Heart left ventricle (tissue), 16 donors: Measurements from ENCODE around the gene FGA. TPM values are rescaled to one million over a fixed set of nuclear protein-coding genes. Genes with fewer than 3 reads are reported as not detected.

ENCODE experiments used
- ATAC-seq, 4 donors: fragments of 200-7000 bp; cut with Tn5 transposase; one replicate each; pipeline ENCODE4 v1.9.1; 2020 to 2022; ENCODE audit warnings: moderate library complexity in 4 of 4, mild to moderate bottlenecking in 3 of 4, moderate number of reproducible peaks in 1 of 4
- DNase-seq, 5 donors: peaks; one replicate each; pipeline ENCODE4 v3.0.0-alpha.2; 2020
- H3K27ac ChIP-seq, 12 donors: fragments of 200-600 bp; sonication (generic) in 4 of 12; one replicate each; pipeline versions ENCODE4 v1.5.0 to v1.8.0; 2016 to 2022; ENCODE audit warnings: mild to moderate bottlenecking in 2 of 12
- H3K27me3 ChIP-seq, 9 donors: fragments of 200-600 bp; sonication (generic) in 2 of 9; one replicate each; pipeline versions ENCODE4 v1.5.1 to v1.8.0; 2016 to 2022; ENCODE audit warnings: mild to moderate bottlenecking in 3 of 9
- H3K36me3 ChIP-seq, 9 donors: fragments of 200-600 bp; sonication (generic) in 2 of 9; one replicate each; pipeline versions ENCODE4 v1.5.0 to v1.8.0; 2018 to 2022; ENCODE audit warnings: mild to moderate bottlenecking in 2 of 9
- H3K4me1 ChIP-seq, 12 donors: fragments of 200-600 bp; sonication (generic) in 4 of 12; one replicate each; pipeline versions ENCODE4 v1.5.0 to v1.8.0; 2016 to 2022; ENCODE audit warnings: mild to moderate bottlenecking in 3 of 12
- H3K4me3 ChIP-seq, 12 donors: fragments of 200-600 bp; sonication (generic) in 4 of 12; one replicate each; pipeline versions ENCODE4 v1.5.0 to v1.8.0; 2017 to 2022; ENCODE audit warnings: mild to moderate bottlenecking in 9 of 12, moderate library complexity in 4 of 12
- H3K9me3 ChIP-seq, 12 donors: fragments of 200-600 bp; sonication (generic) in 4 of 12; one replicate each; pipeline versions ENCODE4 v1.5.0 to v1.8.0; 2016 to 2022; ENCODE audit warnings: mild to moderate bottlenecking in 1 of 12
- POLR2A ChIP-seq, 2 donors: fragments of 450-650 bp; IDR thresholded peaks; one replicate each; pipeline ENCODE4 v1.6.1; 2017; ENCODE audit warnings: antibody characterized with exemption in 2 of 2, mild to moderate bottlenecking in 2 of 2, moderate library complexity in 2 of 2
- WGBS, 4 donors: extraction: QIAGEN DNeasy Blood & Tissue Kit in 2 of 4; methylation state at CpG; one replicate each; pipeline versions ENCODE4 v1.1.5 to v1.1.7; 2013 to 2018; 5-methylcytosine and 5-hydroxymethylcytosine counted together
- intact Hi-C, 10 donors: fragments of 100-400 bp; cut with DNase I; formaldehyde crosslinking; loops; one replicate each; pipeline versions ENCODE4 v1.11.1 to v1.14.2; 2022
- polyA plus RNA-seq, 2 donors: library from polyadenylated mRNA; stranded (reverse); fragments of 200-250 nt; gene quantifications; one replicate each; pipeline ENCODE4 v1.2.3, GENCODE V29; 2013
- total RNA-seq, 9 donors: library from RNA; depleted of rRNA in 2 of 9; stranded (reverse); fragments of >200 nt in 2 of 9; fragmentation: NEBNext Ultra II Directional in 3 of 9; extraction: Animal tissue kit (Norgen Biotek cat#: 25700) in 3 of 9; gene quantifications; one replicate each; pipeline versions ENCODE4 v1.1.0 to v1.2.4, GENCODE V29; 2016 to 2023
- TF ChIP-seq, protein P1 (sequence below), 12 donors: fragments of 200-600 bp; sonication (generic) in 4 of 12; IDR thresholded peaks; one replicate each; pipeline versions ENCODE4 v1.5.0 to v1.8.0; 2018 to 2022; ENCODE audit warnings: antibody characterized with exemption in 12 of 12, mild to moderate bottlenecking in 5 of 12
- donor health status: ischemic (EF 13 %, LVEDD 7.1; RV severe dilation, severe dysfunction).
- donor health status: healthy with polysubstance abuse.
- donor health status: DM: no; HTN: yes; CAD: no.
- donor health status: DM: no; HTN: no; CAD: no.
- donor health status: ischemic (EF 25% LVEDD 6.9; RV normal size, moderate dysfunction).
- donor health status: ischemic (EF 25% LVEDD 5.7; RV mildly dilated, moderate dysfunction).
- donor health status: healthy.
- donor health status: DM: yes; HTN: yes; CAD: no.
- donor health status: ischemic (EF 35%, LVEDD 5.7; RV mildly dilated, moderate dysfunction).
- donor health status: nonischemic (EF 11% LVEDD 7.7; RV severe dilation, severe dysfunction).
- donor health status: DM: yes; HTN: yes; CAD: no.
- donor health status: PGD.
- donor health status: ischemic (EF 29% LVEDD 5.4; RV normal size, mild dysfunction).
- donor health status: nonischemic (EF 23%, LVEDD 6.1; RV moderate dilation, normal function).

FGA gene
- total and polyA plus RNA-seq, 11 donors, result 0.25 to 0.77 (median 0.32) TPM; not detected in 8

DNA sequence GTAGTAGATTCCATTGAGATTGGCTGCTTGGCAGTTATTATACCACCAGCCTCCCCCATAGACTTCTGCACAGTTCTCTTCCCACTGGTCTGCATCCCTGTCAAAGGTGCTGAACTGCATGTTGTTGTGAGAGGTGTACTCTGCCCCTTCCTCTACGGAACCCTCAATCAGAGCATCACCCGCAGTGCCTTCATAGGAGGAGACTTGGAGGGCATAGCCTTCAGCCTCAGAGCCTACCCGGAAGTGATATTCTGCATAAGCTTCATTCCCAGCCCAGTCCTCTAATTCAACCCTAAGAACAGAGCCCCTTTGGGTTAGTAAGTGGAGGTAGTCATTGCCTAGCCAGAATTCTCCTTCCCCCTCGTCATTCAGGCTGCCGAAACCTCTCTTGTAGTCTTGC, 6.3 kb downstream of the FGA start:
- Histone ChIP-seq H3K27me3 (peaks cover 0 to 7% (median 0%) of the 10 kb centered on the region in 9 donors), H3K4me3 (no peak overlapping the region), H3K36me3 (no peaks in the 10 kb centered on the region), H3K9me3 (no peaks in the 10 kb centered on the region), H3K4me1 (no peaks in the 10 kb centered on the region), H3K27ac (no peak overlapping the region)
- ATAC-seq (no peak), DNase-seq (no peak)
- intact Hi-C loops, result no loop called here
- WGBS, 4 donors, result 81 to 89% (median 85%) methylated on average over 5 of the region's 5 CpGs
- no peak for TF ChIP-seq POLR2A (IDR thresholded peaks at IDR 0.05)
- TF ChIP-seq, protein P1, sequence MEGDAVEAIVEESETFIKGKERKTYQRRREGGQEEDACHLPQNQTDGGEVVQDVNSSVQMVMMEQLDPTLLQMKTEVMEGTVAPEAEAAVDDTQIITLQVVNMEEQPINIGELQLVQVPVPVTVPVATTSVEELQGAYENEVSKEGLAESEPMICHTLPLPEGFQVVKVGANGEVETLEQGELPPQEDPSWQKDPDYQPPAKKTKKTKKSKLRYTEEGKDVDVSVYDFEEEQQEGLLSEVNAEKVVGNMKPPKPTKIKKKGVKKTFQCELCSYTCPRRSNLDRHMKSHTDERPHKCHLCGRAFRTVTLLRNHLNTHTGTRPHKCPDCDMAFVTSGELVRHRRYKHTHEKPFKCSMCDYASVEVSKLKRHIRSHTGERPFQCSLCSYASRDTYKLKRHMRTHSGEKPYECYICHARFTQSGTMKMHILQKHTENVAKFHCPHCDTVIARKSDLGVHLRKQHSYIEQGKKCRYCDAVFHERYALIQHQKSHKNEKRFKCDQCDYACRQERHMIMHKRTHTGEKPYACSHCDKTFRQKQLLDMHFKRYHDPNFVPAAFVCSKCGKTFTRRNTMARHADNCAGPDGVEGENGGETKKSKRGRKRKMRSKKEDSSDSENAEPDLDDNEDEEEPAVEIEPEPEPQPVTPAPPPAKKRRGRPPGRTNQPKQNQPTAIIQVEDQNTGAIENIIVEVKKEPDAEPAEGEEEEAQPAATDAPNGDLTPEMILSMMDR (IDR thresholded peaks at IDR 0.05), result no peak

DNA sequence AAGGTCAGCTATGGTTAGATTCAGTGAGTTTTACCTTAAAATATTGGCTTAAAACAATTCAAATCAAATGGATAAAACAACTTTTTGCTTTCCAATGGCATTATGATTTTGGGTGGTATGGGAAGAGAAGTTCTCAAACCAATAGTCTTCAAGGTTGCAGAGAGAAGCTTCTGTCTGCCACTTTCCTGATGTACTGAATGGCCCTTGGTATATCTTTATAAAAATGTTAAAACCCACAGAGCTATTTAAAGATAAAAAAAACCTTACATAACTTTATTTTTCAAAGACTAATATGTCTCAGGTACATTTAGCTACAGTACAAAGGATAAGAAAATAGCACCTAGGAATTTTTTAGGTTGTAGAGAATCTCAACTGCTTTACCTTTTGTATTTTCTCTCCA, 6.9 kb downstream of the FGA start:
- Histone ChIP-seq H3K36me3 (no peaks in the 10 kb centered on the region), H3K4me1 (no peaks in the 10 kb centered on the region), H3K27ac (no peak overlapping the region), H3K9me3 (no peaks in the 10 kb centered on the region), H3K4me3 (no peak overlapping the region), H3K27me3 (peaks cover 0 to 6% (median 0%) of the 10 kb centered on the region in 9 donors)
- TF ChIP-seq, protein P1 (IDR thresholded peaks at IDR 0.05), result no peak
- TF ChIP-seq POLR2A (IDR thresholded peaks at IDR 0.05), result no peak
- DNase-seq (no peak), ATAC-seq (no peak)
- intact Hi-C loops, result no loop called here

DNA sequence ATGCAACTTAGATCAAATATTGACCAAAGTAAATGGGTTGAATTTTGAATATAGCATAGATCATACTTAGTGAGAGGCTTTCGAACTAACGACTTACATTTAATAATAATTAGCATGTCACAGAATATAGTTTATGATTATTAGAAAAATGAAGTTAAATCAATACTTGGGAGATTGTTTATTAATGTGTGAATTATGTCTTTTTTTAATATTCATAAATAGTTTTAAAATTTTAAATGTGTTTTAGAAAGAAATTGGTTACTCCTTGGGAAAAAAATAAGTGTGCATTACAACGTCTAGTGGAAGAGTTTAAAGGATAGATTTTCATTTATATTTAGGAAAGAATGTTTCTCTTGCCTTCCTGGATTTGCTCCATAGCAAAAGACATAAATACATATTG, 7.3 kb downstream of the FGA start:
- intact Hi-C loops, result no loop called here
- no peaks in the 10 kb centered on the region for H3K4me1 ChIP-seq
- no peak for DNase-seq
- peaks cover 0 to 5% (median 0%) of the 10 kb centered on the region in 9 donors for H3K27me3 ChIP-seq
- H3K4me3 ChIP-seq, result no peak overlapping the region
- no peak overlapping the region for H3K27ac ChIP-seq
- 81 to 88% (median 87%) methylated on average over 3 of the region's 3 CpGs for WGBS, 4 donors
- H3K36me3 ChIP-seq, result no peaks in the 10 kb centered on the region
- no peak for ATAC-seq
- H3K9me3 ChIP-seq, result no peaks in the 10 kb centered on the region
- TF ChIP-seq, protein P1 (IDR thresholded peaks at IDR 0.05), result no peak

DNA sequence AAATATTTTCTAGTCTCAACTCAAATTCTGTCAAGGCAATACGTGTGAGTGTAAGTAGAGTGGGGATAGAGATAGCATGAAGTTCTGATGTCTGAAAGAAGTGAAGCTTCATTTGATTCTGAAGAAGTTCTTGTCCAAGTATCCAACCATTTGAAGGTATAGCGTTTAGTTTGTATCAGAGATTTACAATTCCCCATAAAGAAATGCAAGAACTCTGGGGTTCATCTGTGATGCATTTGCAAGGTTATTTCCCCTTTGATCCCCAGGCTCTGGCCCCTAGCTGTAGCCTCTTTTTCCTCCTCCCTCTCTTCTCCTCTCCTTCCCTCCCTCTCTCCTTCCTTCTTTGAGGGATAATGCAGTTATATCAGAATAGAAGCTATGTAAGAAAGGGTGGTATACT, 7.8 kb downstream of the FGA start:
- H3K4me3 ChIP-seq, result no peak overlapping the region
- H3K27ac ChIP-seq, result no peak overlapping the region
- DNase-seq (no peak), ATAC-seq (no peak)
- intact Hi-C loops, result no loop called here
- TF ChIP-seq, protein P1 (IDR thresholded peaks at IDR 0.05), result no peak
- no peak for TF ChIP-seq POLR2A (IDR thresholded peaks at IDR 0.05)
- H3K36me3 ChIP-seq, result no peaks in the 10 kb centered on the region
- 61 to 86% (median 67%) methylated on average over 2 of the region's 2 CpGs for WGBS, 4 donors
- peaks cover 0 to 7% (median 0%) of the 10 kb centered on the region in 9 donors for H3K27me3 ChIP-seq
- H3K9me3 ChIP-seq, result no peaks in the 10 kb centered on the region
- no peaks in the 10 kb centered on the region for H3K4me1 ChIP-seq
